HL-60/S4 (cell line): ENCODE measurements around the gene KRTAP5-10.

Source experiments
- in situ Hi-C: fragments of 300-500 bp; cut with MboI; formaldehyde crosslinking; loops from 2 replicates; pipeline ENCODE4 v1.14.3; 2022; ENCODE audit warnings: low sequenced_read_pairs

KRTAP5-10 gene, protein sequence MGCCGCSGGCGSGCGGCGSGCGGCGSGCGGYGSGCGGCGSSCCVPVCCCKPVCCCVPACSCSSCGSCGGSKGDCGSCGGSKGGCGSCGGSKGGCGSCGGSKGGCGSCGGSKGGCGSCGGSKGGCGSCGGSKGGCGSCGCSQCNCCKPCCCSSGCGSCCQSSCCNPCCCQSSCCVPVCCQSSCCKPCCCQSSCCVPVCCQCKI

DNA sequence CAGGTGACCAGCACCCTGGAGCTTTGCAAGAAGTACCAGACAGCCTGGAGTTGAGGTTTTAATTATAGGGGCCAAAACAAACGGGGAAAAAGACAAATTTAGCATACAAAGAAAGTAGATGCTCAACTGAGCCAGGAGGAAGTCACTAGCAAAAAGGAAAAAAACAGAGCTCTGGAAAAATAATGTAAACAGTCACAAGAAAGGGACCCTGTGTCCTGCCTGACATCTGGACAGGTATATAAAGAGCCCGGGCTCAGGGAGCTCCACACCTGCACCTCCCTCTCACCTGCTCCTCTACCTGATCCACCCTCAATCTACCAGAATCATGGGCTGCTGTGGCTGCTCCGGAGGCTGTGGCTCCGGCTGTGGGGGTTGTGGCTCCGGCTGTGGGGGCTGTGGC, at the start of gene KRTAP5-10:
TSS of gene KRTAP5-10 (plus strand) at position 301 of the 400 bp plus-strand sequence. CDS start at position 326, 25 bp downstream.
- in situ Hi-C loops: no loop called here

DNA sequence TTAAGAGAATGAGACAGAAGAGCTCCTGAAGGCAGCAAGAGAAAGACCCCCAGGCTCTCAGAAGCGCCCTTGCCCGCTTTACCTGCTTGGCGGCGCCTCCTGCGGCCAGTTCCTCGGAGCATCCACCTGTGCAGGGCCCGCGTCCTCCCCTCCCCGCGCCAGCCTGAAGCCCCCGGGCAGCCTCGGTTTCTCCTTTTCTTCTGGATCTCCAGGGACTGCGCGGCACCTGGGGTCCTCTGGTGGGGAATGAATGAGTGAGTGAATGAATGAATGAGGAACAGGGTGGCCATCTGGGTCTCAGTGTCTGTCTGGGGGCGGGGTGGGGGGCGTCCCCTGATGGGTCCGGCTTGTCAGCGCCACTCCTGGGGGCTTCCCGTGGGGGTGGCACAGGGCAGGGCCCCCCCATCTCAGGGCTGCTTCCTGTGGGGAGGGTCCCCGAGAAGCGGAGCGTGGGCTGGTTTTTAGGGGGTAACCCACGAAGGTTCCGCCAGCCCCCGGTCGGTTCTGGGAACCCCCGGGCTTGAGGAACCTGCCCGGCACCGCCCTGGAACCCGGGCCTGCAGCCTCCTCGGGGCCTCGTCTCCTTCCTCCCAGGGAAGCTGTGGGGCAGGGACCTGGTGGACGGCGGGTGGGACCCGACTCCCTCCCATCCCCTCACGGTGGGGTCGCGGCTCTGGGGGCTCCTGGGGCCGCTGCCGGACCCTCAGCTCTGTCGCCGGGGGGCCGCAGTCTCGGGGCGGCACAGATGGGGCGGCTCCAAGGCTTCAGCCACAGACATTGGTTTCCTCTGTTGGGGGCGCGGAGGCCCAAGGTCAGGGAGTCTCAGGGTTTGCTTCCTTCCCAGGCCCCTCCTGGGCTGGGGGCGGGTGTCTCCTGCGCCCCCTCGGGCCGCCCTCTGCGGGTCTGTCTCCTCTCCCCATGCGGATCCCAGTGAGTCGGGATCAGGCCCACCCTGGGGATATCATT, 46.6 kb upstream of the KRTAP5-10 start:
- in situ Hi-C loops: no loop called here

DNA sequence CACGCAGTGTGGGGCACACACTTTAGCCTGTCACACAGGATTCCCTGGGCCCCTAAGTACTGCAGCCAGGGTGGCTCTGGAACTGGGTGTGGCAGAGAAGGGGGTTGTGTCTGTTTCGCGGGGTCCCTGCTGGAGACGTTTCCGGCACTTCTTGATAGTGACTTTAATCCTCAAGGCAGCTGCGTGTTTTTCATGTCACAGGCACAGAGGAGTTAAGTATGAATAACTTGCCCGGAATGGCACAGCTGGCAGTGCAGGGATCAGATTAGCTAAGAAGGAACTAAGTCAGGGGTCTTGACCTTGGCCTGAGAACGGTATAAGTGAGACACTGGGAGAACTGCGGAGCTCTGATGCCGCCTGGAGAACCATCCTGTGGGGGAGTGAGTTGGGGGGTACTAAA, 45.8 kb upstream of the KRTAP5-10 start:
- in situ Hi-C loops: no loop called here

DNA sequence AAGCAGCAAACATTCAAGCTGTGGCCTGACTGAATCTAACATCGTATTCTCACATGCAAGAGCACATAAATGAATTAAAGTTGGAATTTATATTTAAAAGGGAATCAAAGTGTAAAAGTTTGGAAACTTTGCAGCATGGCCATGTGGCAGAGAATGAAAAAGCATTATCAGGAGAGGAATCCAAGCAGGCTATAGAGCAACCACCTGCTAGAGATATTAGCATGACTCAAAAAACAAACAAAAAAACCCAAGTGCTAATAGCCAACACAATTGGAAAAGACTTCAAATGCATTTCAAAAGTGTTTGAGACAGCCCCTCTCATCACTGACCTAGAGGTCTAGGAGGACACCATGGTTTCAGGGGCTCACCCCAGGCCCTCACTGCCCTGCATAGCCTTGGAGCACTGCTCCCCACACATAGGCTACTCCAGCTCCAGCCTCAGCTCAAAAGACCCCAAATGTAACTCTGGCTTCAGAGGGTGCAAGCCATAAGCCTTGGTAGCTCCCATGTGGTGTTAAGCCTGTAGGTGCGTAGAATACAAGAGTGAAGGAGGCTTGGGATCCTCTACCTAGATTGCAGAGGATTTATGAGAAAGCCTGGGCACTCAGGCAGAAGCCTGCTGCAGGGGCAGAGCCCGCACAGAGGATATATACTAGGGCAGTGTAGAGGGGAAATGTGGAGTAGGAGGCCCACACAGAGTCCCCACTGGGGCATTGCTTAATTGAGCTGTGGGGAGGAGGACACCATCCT, 40.0 kb upstream of the KRTAP5-10 start:
- in situ Hi-C loops: loop anchor here (25.0 kb wide), 1 partner anchor 88 kb away; the partner anchor contains the start of gene DHCR7

DNA sequence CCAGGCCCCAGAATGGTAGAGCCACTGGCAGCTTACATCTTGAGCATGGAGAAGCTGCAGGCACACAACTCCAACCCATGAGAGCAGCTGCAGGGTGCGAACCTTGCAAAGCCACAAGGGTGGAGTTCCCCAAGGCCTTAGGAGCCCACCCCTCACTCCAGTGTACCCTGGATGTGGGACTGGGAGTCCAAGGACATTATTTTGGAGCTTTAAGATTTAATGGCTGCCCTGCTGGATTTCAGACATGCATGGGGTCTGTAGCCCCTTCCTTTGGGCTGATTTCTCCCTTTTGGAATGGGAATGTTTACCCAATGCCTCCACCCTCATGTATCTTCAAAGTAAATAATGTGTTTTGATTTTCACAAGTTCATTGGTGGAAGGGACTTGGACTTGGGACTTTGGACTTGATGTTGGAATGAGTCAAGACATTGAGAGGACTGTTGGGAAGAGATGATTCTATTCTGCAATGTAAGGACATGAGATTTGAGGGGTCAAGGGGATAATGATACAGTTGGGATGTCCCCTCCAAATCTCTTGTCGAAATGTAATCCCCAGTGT, 39.3 kb upstream of the KRTAP5-10 start:
- in situ Hi-C loops: loop anchor here (25.0 kb wide), 1 partner anchor 89 kb away; the partner anchor contains the start of gene DHCR7

DNA sequence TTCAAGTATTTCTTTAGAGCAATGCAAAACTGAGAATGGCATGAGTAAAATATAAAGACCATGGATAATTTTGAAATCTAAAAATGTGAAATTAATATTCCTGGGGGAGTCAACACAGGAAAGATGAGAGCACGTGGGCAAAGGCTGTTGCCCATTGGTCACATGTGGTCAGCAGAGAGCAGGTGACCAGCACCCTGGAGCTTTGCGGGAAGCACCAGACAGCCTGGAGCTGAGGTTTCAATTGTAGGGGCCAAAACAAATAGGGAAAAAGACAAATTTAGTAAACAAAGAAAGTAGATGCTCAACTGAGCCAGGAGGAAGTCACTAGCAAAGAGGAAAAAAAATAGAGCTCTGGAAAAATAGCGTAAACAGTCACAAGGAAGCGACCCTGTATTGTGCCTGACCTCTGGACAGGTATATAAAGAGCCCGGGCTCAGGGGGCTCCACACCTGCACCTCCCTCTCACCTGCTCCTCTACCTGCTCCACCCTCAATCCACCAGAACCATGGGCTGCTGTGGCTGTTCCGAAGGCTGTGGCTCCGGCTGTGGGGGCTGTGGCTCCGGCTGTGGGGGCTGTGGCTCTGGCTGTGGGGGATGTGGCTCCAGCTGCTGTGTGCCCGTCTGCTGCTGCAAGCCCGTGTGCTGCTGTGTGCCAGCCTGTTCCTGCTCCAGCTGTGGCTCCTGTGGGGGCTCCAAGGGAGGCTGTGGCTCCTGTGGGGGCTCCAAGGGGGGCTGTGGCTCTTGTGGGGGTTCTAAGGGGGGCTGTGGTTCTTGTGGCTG, 38.4 kb upstream of the KRTAP5-10 start, which contains the start of gene KRTAP5-7:
TSS of gene KRTAP5-7 (plus strand) at position 472 of the 780 bp plus-strand sequence. CDS start at position 506, 34 bp downstream.
- in situ Hi-C loops: loop anchor here (25.0 kb wide), 1 partner anchor 90 kb away; the partner anchor contains the start of gene DHCR7

DNA sequence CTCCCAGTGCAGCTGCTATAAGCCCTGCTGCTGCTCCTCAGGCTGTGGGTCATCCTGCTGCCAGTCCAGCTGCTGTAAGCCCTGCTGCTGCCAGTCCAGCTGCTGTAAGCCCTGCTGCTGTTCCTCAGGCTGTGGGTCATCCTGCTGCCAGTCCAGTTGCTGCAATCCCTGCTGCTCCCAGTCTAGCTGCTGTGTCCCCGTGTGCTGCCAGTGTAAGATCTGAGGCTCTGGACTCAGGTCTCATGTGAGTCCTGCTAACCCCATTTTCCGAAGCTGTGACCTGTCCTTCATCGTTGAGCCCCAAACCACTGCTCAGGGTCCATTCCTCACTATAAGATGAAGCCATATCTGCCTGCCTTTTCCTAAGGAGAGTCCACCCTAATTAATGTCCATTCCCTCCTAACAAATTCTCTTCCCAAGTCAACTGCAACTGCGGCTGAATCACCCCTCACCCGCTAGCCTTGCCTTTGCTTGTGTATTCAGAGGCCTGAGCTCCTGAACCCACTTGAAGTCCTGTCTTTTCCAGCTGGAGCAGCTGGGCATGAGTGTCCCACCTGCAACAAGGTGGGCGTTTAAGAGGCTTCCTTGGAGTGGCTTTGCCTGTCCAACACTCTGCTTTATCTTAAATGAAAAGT, 37.7 kb upstream of the KRTAP5-10 start:
- in situ Hi-C loops: loop anchor here (25.0 kb wide), 1 partner anchor 90 kb away; the partner anchor contains the start of gene DHCR7

DNA sequence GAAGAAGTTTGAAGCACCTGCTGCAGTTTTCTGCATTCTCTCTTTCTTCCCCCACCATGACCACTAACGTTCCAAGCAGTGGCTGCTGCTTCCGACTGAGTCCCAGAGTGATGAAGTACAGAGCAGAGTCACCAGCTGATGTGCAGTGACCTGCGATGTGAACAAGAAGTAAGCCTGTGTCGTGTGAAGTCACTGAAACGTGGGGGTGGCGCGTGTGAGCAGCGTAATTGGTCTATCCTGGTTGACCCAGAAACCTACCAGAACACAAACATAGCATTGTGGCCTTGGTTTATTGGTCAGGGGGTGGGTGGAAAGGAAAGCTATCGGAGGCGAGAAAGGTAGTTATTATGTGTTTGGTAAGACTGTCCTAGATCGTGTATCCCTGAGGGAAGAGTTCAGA, 34.8 kb upstream of the KRTAP5-10 start:
- in situ Hi-C loops: loop anchor here (25.0 kb wide), 1 partner anchor 93 kb away; the partner anchor contains the start of gene DHCR7

DNA sequence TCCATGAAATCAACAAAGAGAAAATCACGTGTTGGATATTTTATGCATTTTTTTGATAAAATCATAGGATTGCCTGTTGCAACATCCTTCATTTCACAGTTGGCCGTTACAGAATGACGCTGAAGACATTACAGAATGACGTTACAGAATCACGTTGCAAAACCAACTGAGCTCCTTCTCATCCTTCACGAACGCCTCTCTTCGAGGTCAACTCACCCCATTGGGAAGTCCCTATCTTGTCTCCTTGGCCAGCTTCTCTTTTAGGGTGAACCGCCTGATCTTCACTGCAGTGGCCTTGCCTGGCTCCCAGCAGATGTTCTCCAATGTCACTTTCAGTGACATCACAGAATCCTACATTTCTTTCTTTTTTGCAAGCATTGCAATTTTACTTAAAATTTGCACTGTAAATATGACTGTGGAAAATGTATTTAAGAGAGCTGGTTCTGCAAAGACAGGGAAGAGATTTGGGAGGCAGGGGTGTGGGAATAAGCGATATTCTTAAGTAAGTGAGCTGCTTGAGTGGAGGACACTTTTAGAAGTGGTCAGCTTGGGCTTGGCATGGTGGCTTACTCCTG, 33.2 kb upstream of the KRTAP5-10 start:
- in situ Hi-C loops: loop anchor here (25.0 kb wide), 1 partner anchor 95 kb away; the partner anchor contains the start of gene DHCR7

DNA sequence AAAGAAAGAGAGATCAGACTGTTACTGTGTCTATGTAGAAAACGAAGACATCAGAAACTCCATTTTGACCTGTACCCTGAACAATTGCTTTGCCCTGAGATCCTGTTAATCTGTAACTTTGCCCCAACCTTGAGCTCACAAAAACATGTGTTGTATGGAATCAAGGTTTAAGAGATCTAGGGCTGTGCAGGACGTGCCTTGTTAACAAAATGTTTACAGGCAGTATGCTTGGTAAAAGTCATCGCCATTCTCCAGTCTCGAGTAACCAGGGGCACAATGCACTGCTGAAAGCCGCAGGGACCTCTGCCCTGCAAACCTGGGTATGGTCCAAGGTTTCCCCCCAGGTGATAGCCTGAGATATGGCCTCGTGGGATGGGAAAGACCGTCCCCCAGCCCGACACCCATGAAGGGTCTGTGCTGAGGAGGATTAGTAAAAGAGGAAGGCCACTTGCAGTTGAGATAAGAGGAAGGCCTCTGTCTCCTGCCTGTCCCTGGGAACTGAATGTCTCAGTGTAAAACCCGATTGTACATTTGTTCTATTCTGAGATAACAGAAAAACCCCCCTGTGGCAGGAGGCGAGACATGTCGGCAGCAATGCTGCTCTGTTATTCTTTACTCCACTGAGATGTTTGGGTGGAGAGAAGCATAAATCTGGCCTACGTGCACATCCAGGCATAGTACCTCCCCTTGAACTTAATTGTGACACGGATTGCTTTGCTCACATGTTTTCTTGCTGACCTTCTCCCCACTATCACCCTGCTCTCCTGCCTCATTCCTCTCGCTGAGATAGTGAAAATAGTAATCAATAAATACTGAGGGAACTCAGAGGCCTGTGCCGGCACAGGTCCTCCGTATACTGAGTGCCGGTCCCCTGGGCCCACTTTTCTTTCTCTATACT, 30.4 kb upstream of the KRTAP5-10 start:
- in situ Hi-C loops: loop anchor here (25.0 kb wide), 1 partner anchor 98 kb away; the partner anchor contains the start of gene DHCR7

DNA sequence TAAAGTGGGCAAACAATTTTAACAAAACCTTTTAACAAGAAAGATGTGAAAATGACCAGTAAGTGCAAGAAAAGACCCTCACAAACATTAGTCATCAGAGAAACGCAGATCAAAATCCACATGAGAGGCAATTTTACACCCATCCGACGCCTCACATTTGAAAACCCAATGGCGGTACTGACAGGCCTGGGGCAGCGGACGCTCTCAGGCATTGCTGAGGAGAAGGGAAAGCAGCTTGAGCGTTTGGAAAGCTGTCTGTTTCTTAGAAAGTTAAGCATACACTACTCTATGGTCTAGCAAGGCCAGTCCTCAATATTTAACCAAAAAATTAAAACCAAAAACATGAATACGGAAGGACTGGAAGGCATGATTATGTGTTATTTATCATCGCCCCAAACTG, 29.5 kb upstream of the KRTAP5-10 start:
- in situ Hi-C loops: loop anchor here (25.0 kb wide), 1 partner anchor 99 kb away; the partner anchor contains the start of gene DHCR7

DNA sequence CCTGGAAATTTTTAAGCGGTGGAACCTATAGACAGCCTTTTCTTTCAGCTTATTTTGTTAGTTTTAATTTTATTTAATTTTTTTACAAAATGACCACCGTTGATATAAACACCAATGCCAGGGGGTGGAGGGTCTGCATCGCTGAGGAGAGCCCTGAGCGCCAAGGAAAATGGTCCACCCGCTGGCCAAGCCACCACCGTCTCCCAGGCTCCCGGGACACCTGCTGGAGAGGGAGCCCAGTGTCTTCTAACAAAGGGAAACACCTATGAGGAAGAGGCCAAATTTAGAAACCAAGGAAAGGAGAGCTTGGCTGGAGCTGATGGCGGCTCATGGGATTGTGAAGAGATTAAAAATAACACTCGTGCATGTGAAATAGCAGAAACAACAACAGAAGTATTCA, 27.8 kb upstream of the KRTAP5-10 start:
- in situ Hi-C loops: loop anchor here (25.0 kb wide), 1 partner anchor 100 kb away; the partner anchor contains the start of gene DHCR7

DNA sequence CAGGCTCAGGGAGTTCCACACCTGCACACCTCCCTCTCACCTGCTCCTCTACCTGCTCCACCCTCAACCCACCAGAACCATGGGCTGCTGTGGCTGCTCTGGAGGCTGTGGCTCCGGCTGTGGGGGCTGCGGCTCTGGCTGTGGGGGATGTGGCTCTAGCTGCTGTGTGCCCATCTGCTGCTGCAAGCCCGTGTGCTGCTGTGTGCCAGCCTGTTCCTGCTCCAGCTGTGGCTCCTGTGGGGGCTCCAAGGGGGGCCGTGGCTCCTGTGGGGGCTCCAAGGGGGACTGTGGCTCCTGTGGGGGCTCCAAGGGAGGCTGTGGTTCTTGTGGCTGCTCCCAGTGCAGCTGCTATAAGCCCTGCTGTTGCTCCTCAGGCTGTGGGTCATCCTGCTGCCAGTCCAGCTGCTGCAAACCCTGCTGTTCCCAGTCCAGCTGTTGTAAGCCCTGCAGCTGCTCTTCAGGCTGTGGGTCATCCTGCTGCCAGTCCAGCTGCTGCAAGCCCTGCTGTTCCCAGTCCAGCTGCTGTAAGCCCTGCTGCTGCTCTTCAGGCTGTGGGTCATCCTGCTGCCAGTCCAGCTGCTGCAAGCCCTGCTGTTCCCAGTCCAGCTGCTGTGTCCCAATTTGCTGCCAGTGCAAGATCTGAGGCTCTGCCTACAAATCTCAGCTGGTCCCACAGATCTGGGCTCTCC, 27.2 kb upstream of the KRTAP5-10 start, which contains the start of gene KRTAP5-8:
TSS of gene KRTAP5-8 (plus strand) at position 49 of the 689 bp plus-strand sequence. CDS start at position 80, 31 bp downstream.
- in situ Hi-C loops: loop anchor here (25.0 kb wide), 1 partner anchor 101 kb away; the partner anchor contains the start of gene DHCR7

DNA sequence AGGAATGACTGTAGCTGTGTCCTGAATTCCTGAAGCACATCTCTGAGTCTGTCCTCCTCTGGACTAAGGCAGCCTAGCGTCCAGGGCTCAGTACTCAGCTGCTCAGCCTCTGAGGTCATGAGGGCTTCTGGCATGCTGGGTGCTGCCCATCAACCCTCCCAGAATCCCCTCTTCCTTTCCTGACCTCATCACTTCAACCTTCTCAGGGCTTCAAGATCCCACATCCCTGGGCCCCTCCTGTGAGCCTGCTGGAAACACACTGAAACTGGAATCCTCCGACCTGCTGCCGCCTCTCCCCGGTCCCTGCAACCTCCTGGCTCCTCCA, 26.7 kb upstream of the KRTAP5-10 start:
- in situ Hi-C loops: loop anchor here (25.0 kb wide), 1 partner anchor 101 kb away; the partner anchor contains the start of gene DHCR7

DNA sequence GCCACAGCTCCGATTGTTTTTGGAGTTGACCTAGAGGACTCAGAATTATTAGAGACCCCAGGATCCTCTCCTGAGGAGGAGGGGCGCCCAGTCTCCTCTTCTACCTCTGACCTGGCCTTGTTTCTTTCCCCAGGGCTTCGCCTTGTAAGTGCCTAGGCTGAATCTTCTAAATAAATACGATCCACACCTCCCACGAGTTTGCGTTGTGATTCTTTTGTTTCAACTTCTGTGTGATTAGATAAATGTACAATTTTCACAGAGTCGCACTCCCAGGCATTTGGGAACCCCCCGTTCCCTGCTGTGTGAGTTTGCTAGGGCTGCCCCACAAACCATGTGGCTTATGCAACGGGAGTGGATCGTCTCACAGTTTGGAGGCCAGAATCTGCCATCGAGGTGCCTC, 26.3 kb upstream of the KRTAP5-10 start:
- in situ Hi-C loops: loop anchor here (25.0 kb wide), 1 partner anchor 102 kb away; the partner anchor contains the start of gene DHCR7

DNA sequence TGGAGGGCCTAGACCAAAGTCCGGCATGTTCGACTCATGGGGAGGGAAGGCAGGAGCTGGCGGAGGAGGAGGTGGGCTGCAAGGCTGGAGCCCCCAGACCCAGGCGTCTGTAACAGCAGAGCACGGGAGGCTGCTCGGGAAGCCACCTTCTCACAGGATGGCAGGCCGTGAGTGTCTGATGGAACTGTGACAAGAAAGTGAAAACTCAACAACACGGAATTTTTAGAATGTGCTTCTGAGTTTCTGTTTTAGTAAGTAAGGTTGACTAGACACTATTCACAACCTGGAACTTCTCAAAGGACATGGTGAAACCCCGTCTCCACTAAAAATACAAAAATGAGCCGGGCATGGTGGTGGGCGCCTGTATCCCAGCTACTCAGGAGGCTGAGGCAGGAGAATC, 25.4 kb upstream of the KRTAP5-10 start:
- in situ Hi-C loops: loop anchor here (25.0 kb wide), 1 partner anchor 103 kb away; the partner anchor contains the start of gene DHCR7
